GM12878 (cell line): ENCODE measurements around the gene DEF6. TPM values are rescaled to one million over a fixed set of nuclear protein-coding genes. Genes with fewer than 3 reads are reported as not detected.
A peak's percentile ranks its signal among the peaks of the same experiment; 100 is the strongest.

ENCODE experiments used
- CBX3 ChIP-seq: fragments of 200-600 bp; sonication (generic); IDR thresholded peaks from 2 replicates; pipeline ENCODE4 v1.6.1; 2016; ENCODE audit warnings: low read depth, borderline replicate concordance
- CHD1 ChIP-seq: IDR thresholded peaks from 2 replicates; pipeline ENCODE4 v1.6.1; 2012; ENCODE audit warnings: low read depth, low read length, improper control_type of control experiment
- CTCF ChIP-seq, 3 experiments: IDR thresholded peaks in 2 of 3; conservative IDR thresholded peaks in 1 of 3; 2 replicates each; pipeline ENCODE4 v1.5.1; 2011; ENCODE audit warnings: low read depth in 3 of 3, low read length in 3 of 3, mild to moderate bottlenecking in 3 of 3, control low read depth in 2 of 3, moderate library complexity in 2 of 3, inconsistent platforms in 1 of 3, mixed read lengths in 1 of 3; ENCODE audit not compliant: control insufficient read depth in 2 of 3, insufficient read depth in 1 of 3; ENCODE audit errors: extremely low read depth in 1 of 3
- E2F4 ChIP-seq: IDR thresholded peaks from 2 replicates; pipeline ENCODE4 v1.6.1; 2012; ENCODE audit warnings: low read depth, low read length, improper control_type of control experiment
- E2F8 ChIP-seq: fragments of 450-650 bp; IDR thresholded peaks from 2 replicates; pipeline ENCODE4 v1.6.1; 2018; ENCODE audit warnings: mild to moderate bottlenecking, low read depth, moderate library complexity; ENCODE audit not compliant: partially characterized antibody
- EGR1 ChIP-seq, 2 experiments: IDR thresholded peaks; 1 replicate in 1 of 2; 2 replicates in 1 of 2; pipeline ENCODE4 v1.6.1; 2011 to 2012; ENCODE audit warnings: low read depth in 2 of 2, low read length in 2 of 2, borderline replicate concordance in 1 of 2, mild to moderate bottlenecking in 1 of 2, moderate library complexity in 1 of 2
- ETV6 ChIP-seq, 2 experiments: fragments of 450-650 bp in 1 of 2; IDR thresholded peaks in 1 of 2; conservative IDR thresholded peaks in 1 of 2; 2 replicates each; pipeline ENCODE4 v1.6.1; 2014; ENCODE audit warnings: antibody characterized with exemption in 1 of 2, borderline replicate concordance in 1 of 2, low read depth in 1 of 2, mild to moderate bottlenecking in 1 of 2, moderate library complexity in 1 of 2
- MAX ChIP-seq: IDR thresholded peaks from 2 replicates; pipeline ENCODE4 v1.6.1; 2012; ENCODE audit warnings: low read depth, low read length, improper control_type of control experiment
- MEF2A ChIP-seq: IDR thresholded peaks from 2 replicates; pipeline ENCODE4 v1.6.1; 2011; ENCODE audit warnings: low read depth, mild to moderate bottlenecking, low read length, moderate library complexity; ENCODE audit not compliant: insufficient read depth
- MTA2 ChIP-seq: fragments of 450-650 bp; IDR thresholded peaks from 2 replicates; pipeline ENCODE4 v1.6.1; 2016; ENCODE audit warnings: low read depth, mild to moderate bottlenecking, moderate library complexity
- POLR2AphosphoS2 ChIP-seq: IDR thresholded peaks from 2 replicates; pipeline ENCODE4 v1.6.1; 2011; ENCODE audit warnings: low read depth, mild to moderate bottlenecking, low read length, improper control_type of control experiment, moderate library complexity
- SMC3 ChIP-seq: IDR thresholded peaks from 2 replicates; pipeline ENCODE4 v1.6.1; 2011; ENCODE audit warnings: low read length, improper control_type of control experiment, borderline replicate concordance
- SREBF2 ChIP-seq: IDR thresholded peaks from 2 replicates; pipeline ENCODE4 v1.6.1; 2012; ENCODE audit warnings: mild to moderate bottlenecking, low read length
- ZBTB33 ChIP-seq: fragments of 450-650 bp; IDR thresholded peaks from 2 replicates; pipeline ENCODE4 v1.6.1; 2017; ENCODE audit warnings: mild to moderate bottlenecking
- ZNF592 ChIP-seq: fragments of 450-650 bp; IDR thresholded peaks from 2 replicates; pipeline ENCODE4 v1.6.1; 2017; ENCODE audit warnings: mild to moderate bottlenecking, moderate library complexity
- polyA plus RNA-seq, 11 experiments: library from polyadenylated mRNA; depleted of rRNA in 4 of 11; unstranded in 6 of 11; stranded (reverse) in 5 of 11; fragments of >200 nt; fragmentation: Nextera tagmentation in 4 of 11; fragmentation: Illumina TruSeq in 1 of 11; extraction: Ambion mirVana in 4 of 11; extraction: Trizol in 1 of 11; gene quantifications; 1 replicate in 1 of 11; 2 replicates in 10 of 11; pipeline versions ENCODE4 v1.2.1 to v1.2.3, GENCODE V29; 2011 to 2016; ENCODE audit warnings: inconsistent platforms in 2 of 11, missing spikeins in 2 of 11, low read depth in 1 of 11
- total RNA-seq, 4 experiments: library from RNA; depleted of rRNA in 3 of 4; stranded (reverse); fragments of >200 nt in 3 of 4; fragmentation: Illumina TruSeq in 1 of 4; extraction: Trizol in 1 of 4; gene quantifications; 2 replicates each; pipeline versions ENCODE4 v1.2.1 to v1.2.3, GENCODE V29; 2013 to 2021

DEF6 gene
- total and polyA plus RNA-seq, 10 of the 15 experiments (the other 5 are each of a cell fraction or from before 2014, with no cell fraction given), result 3.3 to 69.5 (median 48.8) TPM

GRCh38 chr6:35259194-35259947 is 38.2 kb upstream of the DEF6 start, which contains the start of gene ZNF76 (continued):
- TF ChIP-seq CTCF (IDR thresholded peaks at IDR 0.05 in 2 of 3, conservative IDR thresholded peaks at IDR 0.05 in 1 of 3; ENCODE audit: control insufficient read depth in 2 of 3, extremely low read depth in 1 of 3, insufficient read depth in 1 of 3, low read depth in 3 of 3, low read length in 3 of 3) (no peak), ZBTB33 (no peak), POLR2AphosphoS2 (no peak), EGR1 (IDR thresholded peaks at IDR 0.05; ENCODE audit: borderline replicate concordance in 1 of 2, low read depth in 2 of 2, low read length in 2 of 2) (peak; percentile 64 to 78), E2F4 (0 out of 2 replicates have a peak, but pooled peaks have one; percentile 46), MTA2 (no peak), CHD1 (0 out of 2 replicates have a peak, but pooled peaks have one; percentile 61), SMC3 (no peak), SREBF2 (no peak), ZNF592 (no peak; the same call in none of the 2 replicates), E2F8 (peak; percentile 62), CBX3 (no peak), MAX (no peak), MEF2A (0 out of 2 replicates have a peak, but pooled peaks have one; percentile 27), ETV6 (conservative IDR thresholded peaks at IDR 0.05 in 1 of 2, IDR thresholded peaks at IDR 0.05 in 1 of 2; ENCODE audit: borderline replicate concordance in 1 of 2, low read depth in 1 of 2) (peak in 1 of 2 experiments; percentile 35; a peak in 1 of 4 replicates)
